Left kidney (tissue), 8 donors: ENCODE data around the gene AGTR2. TPM values are rescaled to one million over a fixed set of nuclear protein-coding genes. Genes with fewer than 3 reads are reported as not detected.
A peak's percentile ranks its signal among the peaks of the same experiment; 100 is the strongest.
"Not testable (repeated sequence)": the region's sequence is repeated elsewhere in the genome, so short reads cannot be mapped to it uniquely, and the experiment has no call there.

Source experiments
- DNase-seq: peaks from one replicate; pipeline ENCODE4 v3.0.0-alpha.2; 2013
- long read RNA-seq, 8 donors: transcript quantifications; one replicate each; lab custom pipeline, GENCODE V29; 2026
- polyA plus RNA-seq: library from polyadenylated mRNA; unstranded; fragments of 120-200 nt; gene quantifications from one replicate; pipeline ENCODE4 v1.2.1, GENCODE V29; 2013; ENCODE audit not compliant: insufficient read length

AGTR2 gene, protein sequence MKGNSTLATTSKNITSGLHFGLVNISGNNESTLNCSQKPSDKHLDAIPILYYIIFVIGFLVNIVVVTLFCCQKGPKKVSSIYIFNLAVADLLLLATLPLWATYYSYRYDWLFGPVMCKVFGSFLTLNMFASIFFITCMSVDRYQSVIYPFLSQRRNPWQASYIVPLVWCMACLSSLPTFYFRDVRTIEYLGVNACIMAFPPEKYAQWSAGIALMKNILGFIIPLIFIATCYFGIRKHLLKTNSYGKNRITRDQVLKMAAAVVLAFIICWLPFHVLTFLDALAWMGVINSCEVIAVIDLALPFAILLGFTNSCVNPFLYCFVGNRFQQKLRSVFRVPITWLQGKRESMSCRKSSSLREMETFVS
- polyA plus RNA-seq: 78.3 TPM
- long read RNA-seq, donor 1, transcript AGTR2-201 (3 exons, 2,882 nt): major isoform, 14 of 30 reads
- long read RNA-seq, donor 1, partial matches to known transcripts: 16 of 30 reads
- long read RNA-seq, donor 1, other reads (novel, unspliced or antisense): 0 of 30 reads
- long read RNA-seq, donor 2, transcript AGTR2-201 (3 exons, 2,882 nt): major isoform, 19 of 19 reads
- long read RNA-seq, donor 2, partial matches to known transcripts: 0 of 19 reads
- long read RNA-seq, donor 2, other reads (novel, unspliced or antisense): 0 of 19 reads
- long read RNA-seq, donor 3, transcript AGTR2-201 (3 exons, 2,882 nt): major isoform, 12 of 12 reads
- long read RNA-seq, donor 3, partial matches to known transcripts: 0 of 12 reads
- long read RNA-seq, donor 3, other reads (novel, unspliced or antisense): 0 of 12 reads
- long read RNA-seq, donor 4: 0 reads
- long read RNA-seq, donor 5, transcript AGTR2-201 (3 exons, 2,882 nt): major isoform, 17 of 22 reads
- long read RNA-seq, donor 5, partial matches to known transcripts: 0 of 22 reads
- long read RNA-seq, donor 5, other reads (novel, unspliced or antisense): 5 of 22 reads
- long read RNA-seq, donor 6, transcript AGTR2-201 (3 exons, 2,882 nt): major isoform, 12 of 41 reads
- long read RNA-seq, donor 6, partial matches to known transcripts: 29 of 41 reads
- long read RNA-seq, donor 6, other reads (novel, unspliced or antisense): 0 of 41 reads
- long read RNA-seq, donor 7, transcript AGTR2-201 (3 exons, 2,882 nt): major isoform, 34 of 34 reads
- long read RNA-seq, donor 7, partial matches to known transcripts: 0 of 34 reads
- long read RNA-seq, donor 7, other reads (novel, unspliced or antisense): 0 of 34 reads
- long read RNA-seq, donor 8, transcript AGTR2-201 (3 exons, 2,882 nt): major isoform, 14 of 14 reads
- long read RNA-seq, donor 8, partial matches to known transcripts: 0 of 14 reads
- long read RNA-seq, donor 8, other reads (novel, unspliced or antisense): 0 of 14 reads

DNA sequence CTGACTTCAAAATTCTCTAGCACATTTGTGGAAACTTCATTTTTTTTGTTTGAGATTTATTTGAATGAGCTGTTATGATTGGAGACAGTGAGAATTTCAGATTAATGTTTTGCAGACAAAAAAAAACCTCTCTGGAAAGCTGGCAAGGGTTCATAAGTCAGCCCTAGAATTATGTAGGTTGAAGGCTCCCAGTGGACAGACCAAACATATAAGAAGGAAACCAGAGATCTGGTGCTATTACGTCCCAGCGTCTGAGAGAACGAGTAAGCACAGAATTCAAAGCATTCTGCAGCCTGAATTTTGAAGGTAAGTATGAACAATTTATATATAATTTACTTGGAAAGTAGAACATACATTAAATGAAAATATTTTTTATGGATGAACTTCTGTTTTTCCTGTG is at the start of gene AGTR2:
Gene AGTR2 (plus strand): TSS at position 234 of the 400 bp plus-strand sequence. CDS start 1,537 bp downstream, outside the sequence.
- DNase-seq: no peak

DNA sequence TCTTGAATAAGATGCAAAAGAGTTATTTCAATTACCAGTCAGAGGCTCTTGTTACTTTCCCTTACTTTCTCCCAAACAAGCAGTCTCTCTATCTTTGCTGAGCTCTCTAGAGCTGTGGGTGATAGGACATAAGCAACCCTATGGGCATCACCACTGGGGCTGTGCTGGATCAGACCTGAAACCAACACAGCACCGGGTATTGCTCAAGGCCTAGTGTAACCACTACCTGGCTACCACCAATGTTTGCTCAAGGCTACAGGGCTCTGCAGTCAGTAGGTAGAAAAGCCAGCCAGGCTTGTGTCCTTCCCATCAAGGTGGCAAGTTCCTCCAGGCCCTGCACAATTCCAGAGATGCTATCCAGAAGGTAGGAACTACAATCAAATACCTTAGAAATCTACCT is 35.3 kb upstream of the AGTR2 start:
- DNase-seq: no peak

DNA sequence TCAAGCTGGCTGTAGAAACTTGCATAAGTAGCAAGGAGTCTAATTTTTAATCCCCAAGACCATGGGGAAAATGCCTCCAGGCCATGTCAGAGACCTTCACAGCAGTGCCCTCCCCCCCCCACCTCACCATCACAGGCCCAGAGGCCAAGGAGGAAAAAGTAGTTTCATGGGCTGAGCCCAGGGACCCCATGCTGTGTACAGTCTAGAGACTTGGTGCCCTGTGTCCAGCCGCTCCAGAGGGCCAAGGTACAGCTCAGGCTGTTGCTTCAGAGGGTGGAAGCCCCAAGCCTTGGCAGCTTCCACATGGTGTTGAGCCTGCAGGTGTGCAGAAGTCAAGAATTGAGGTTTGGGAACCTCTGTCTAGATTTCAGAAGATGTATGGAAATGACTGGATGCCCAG is 29.3 kb upstream of the AGTR2 start:
- not testable (repeated sequence) for DNase-seq

- DNase-seq: no peak
Measured at GRCh38 chrX:116142976-116143375, 27.6 kb upstream of the AGTR2 start.

DNA sequence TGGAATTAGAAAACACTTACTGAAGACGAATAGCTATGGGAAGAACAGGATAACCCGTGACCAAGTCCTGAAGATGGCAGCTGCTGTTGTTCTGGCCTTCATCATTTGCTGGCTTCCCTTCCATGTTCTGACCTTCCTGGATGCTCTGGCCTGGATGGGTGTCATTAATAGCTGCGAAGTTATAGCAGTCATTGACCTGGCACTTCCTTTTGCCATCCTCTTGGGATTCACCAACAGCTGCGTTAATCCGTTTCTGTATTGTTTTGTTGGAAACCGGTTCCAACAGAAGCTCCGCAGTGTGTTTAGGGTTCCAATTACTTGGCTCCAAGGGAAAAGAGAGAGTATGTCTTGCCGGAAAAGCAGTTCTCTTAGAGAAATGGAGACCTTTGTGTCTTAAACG is 2.4 kb downstream of the AGTR2 start:
- no peak for DNase-seq

- DNase-seq: no peak
Measured at GRCh38 chrX:116181300-116181699, 10.8 kb downstream of the AGTR2 start.

- no peak for DNase-seq
Measured at GRCh38 chrX:116185163-116185562, 14.6 kb downstream of the AGTR2 start.

DNA sequence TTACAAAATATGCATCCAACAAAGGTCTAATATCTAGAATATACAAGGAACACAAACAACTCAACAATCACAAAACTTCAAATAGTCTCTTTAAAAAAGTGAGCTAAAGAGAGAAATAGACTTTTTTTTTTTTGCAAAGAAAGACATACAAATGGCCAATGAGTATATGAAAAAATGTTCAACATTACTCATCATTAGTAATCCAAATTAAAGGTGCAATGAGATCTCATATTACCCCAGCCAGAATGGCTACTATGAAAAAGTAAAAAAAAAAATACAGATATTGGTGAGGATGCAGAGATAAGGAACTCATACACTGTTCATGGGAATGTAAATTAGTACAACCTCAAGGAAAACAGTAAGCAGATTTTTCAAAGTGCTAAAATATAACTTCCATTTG is 24.1 kb downstream of the AGTR2 start:
- no peak for DNase-seq

DNA sequence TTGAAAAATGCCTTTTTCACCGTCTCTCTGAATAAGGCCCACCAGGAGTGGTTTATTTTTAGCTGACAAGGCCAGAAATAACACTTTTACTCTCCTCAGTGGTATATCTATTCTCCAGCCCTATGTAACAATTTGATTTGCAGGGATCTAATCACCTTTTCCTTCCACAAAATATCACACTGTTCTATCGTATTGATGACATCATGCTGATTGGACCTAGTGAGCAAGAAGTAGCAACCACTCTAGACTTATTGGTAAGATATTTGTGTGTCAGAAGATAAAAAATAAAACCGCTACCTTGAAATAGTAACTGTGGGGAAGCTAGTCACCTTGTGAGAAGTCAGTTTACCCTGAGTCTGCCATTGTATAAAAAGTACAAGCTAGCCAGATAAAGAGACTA is 27.7 kb downstream of the AGTR2 start:
- DNase-seq: no peak

DNA sequence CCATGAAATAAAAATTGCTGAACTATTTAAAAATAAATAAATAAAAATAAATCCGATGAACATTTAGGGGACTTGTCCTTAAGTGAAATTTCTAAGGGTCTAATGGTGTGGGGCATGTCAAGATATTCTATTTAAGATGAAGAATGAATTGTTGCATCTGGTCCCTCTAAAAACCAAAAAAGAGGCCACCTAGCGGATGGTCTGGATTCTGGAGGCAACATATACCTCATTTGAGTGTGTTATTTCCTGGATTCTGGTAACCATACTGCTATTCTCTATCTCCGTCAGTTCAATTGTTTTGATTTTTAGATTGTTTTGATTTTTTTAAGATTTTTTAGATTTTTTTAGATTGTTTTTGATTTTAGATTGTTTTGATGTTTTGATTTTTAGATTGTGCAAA is 28.3 kb downstream of the AGTR2 start:
- no peak for DNase-seq

GRCh38 chrX:116204932-116205331 is 34.4 kb downstream of the AGTR2 start:
- DNase-seq: peak; percentile 38

DNA sequence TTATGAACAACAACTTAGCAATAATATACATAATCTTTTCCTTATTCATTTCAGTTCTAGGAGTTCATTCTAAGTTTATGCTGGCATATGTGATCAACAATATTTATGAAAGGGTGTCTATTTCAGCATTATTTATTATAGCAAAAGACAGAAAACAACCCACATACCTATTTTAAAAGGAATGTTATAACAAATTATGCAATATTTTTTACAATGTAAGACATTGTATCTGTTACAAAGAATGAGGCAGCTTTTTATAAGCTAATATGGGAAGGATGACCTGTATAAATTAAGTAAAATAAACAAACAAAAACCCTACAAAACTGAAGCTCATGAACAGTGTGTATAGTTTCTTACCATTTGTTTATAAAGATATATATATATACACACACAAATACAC is 42.7 kb downstream of the AGTR2 start:
- no peak for DNase-seq

DNA sequence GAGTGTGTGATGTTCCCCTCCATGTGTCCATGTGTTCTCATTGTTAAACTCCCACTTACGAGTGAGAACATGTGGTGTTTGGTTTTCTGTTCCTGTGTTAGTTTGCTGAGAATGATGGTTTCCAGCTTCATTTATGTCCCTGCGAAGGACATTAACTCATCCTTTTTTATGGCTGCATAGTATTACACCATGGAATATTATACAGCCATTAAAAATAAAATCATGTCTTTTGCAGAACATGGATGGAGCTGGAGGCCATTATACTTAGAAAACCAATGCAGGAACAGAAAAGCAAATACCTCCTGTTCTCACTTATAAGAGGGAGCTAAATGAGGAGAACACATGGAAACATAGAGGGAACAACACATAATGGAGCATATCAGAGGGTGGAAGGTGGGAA is 46.5 kb downstream of the AGTR2 start:
- not testable (repeated sequence) for DNase-seq
